IMR-90 (cell line): ENCODE results near the gene OR5P2.

Source experiments
- BHLHE40 ChIP-seq: fragments of 150-350 bp; IDR thresholded peaks from 2 replicates; pipeline ENCODE4 v1.6.1; 2016; ENCODE audit warnings: mild to moderate bottlenecking, low read depth, low read length
- CEBPB ChIP-seq: IDR thresholded peaks from 2 replicates; pipeline ENCODE4 v1.6.1; 2012; ENCODE audit warnings: low read depth, low read length, improper control_type of control experiment
- CTCF ChIP-seq: conservative IDR thresholded peaks from 2 replicates; pipeline ENCODE4 v1.5.1; 2012; ENCODE audit warnings: mild to moderate bottlenecking, low read depth, low read length, improper control_type of control experiment
- FOS ChIP-seq: fragments of 150-350 bp; IDR thresholded peaks from 2 replicates; pipeline ENCODE4 v1.6.1; 2016; ENCODE audit warnings: low read depth, low read length
- MAFK ChIP-seq: IDR thresholded peaks from 2 replicates; pipeline ENCODE4 v1.6.1; 2012; ENCODE audit warnings: low read depth, low read length, improper control_type of control experiment
- POLR2A ChIP-seq: IDR thresholded peaks from 2 replicates; pipeline ENCODE4 v1.6.1; 2012; ENCODE audit warnings: mild to moderate bottlenecking, low read depth, low read length
- RAD21 ChIP-seq: IDR thresholded peaks from 2 replicates; pipeline ENCODE4 v1.6.1; 2012; ENCODE audit warnings: low read length, improper control_type of control experiment
- RFX5 ChIP-seq: IDR thresholded peaks from 2 replicates; pipeline ENCODE4 v1.8.0; 2012; ENCODE audit warnings: low read depth, mild to moderate bottlenecking, low read length, moderate library complexity
- SMC3 ChIP-seq: fragments of 150-350 bp; IDR thresholded peaks from 2 replicates; pipeline ENCODE4 v1.6.1; 2016; ENCODE audit warnings: low read depth, mild to moderate bottlenecking, antibody characterized with exemption, low read length, moderate library complexity
- TF ChIP-seq, protein P1 (sequence below): fragments of 150-350 bp; IDR thresholded peaks from 2 replicates; pipeline ENCODE4 v1.6.1; 2017; ENCODE audit warnings: mild to moderate bottlenecking, antibody characterized with exemption, low read length, low read depth

GRCh38 chr11:7759010-7759409 lies 37.7 kb downstream of the OR5P2 start:
- TF ChIP-seq RFX5 (no peak), CTCF (no peak), MAFK (no peak), SMC3 (no peak), RAD21 (no peak), POLR2A (no peak), FOS (no peak), BHLHE40 (no peak), CEBPB (no peak)
- TF ChIP-seq, protein P1, sequence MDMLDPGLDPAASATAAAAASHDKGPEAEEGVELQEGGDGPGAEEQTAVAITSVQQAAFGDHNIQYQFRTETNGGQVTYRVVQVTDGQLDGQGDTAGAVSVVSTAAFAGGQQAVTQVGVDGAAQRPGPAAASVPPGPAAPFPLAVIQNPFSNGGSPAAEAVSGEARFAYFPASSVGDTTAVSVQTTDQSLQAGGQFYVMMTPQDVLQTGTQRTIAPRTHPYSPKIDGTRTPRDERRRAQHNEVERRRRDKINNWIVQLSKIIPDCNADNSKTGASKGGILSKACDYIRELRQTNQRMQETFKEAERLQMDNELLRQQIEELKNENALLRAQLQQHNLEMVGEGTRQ, result no peak
